MM.1S (cell line): ENCODE measurements around the gene ALDH3B1.

Source experiments
- CTCF ChIP-seq: fragments of 300-600 bp; sonication (generic); IDR thresholded peaks from 2 replicates; pipeline ENCODE4 v1.5.1; 2016; ENCODE audit warnings: antibody characterized with exemption, low read length, mixed read lengths
- EZH2phosphoT487 ChIP-seq: fragments of 300-600 bp; sonication (generic); IDR thresholded peaks from 2 replicates; pipeline ENCODE4 v1.6.1; 2018; ENCODE audit warnings: antibody characterized with exemption, low read length

DNA sequence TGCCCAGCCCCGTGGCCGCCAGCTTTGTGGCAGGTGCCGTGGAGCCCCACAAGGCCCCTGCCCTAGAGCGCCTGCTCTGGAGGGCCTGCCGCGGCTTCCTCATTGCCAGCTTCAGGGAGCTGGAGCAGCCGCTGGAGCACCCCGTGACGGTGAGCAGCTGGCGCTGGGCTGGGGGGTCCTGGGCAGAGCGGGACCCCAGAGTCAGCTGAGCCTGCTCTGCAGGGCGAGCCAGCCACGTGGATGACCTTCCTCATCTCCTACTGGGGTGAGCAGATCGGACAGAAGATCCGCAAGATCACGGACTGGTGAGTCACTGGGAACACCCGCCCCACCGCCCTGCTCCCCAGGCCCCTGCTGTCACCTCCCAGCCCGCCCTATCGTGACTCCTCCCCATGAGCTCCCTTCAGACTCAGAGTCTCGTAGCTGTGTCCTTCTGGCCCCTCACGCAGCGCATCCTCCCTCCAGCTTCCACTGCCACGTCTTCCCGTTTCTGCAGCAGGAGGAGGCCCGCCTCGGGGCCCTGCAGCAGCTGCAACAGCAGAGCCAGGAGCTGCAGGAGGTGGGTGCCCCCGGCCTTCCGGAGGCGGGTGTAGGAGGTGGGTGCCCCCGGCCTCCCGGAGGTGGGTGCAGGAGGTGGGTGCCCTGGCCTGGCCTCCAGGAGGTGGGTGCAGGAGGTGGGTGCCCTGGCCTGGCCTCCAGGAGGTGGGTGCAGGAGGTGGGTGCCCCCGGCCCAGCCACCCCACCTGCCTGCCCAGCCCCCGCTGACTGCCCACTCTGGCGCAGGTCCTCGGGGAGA, 33.4 kb downstream of the ALDH3B1 start:
- TF ChIP-seq CTCF (no peak), EZH2phosphoT487 (no peak)
